ENCODE results near the gene MAMDC4. TPM values are rescaled to one million over a fixed set of nuclear protein-coding genes. Genes with fewer than 3 reads are reported as not detected.

MAMDC4 gene
- total and polyA plus RNA-seq, 2 of the 8 experiments (the other 6 are each of a cell fraction or from before 2014, with no cell fraction given): 3.1 to 4.5 TPM

DNA sequence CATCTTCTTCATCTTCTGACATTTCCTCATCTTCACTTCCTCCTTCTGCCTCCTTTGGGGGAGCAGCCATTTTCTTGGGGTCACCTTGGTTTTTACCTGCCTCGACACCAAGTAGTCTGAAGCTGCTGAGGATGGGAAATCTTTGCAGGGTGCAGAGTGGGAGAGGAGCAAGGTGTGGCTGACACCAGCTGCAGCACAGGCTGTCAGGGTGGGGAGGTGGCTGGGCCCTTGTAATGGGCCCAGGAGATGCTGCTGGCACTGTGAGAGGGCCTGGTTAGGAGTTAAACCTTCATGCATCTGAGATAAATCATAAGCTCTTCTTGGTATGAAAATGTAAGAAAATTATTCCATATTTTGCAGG, 36.7 kb upstream of the MAMDC4 start (continued):
- TF ChIP-seq FOSL1 (IDR thresholded peaks at IDR 0.05; ENCODE audit: insufficient read depth, low read depth, low read length): no peak
- no peak for TF ChIP-seq RNF2 (IDR thresholded peaks at IDR 0.05; ENCODE audit: borderline replicate concordance, low read depth, low read length, missing control alignments, poor library complexity, severe bottlenecking)
- TF ChIP-seq BRCA1 (IDR thresholded peaks at IDR 0.05; ENCODE audit: low read depth, low read length): no peak
- TF ChIP-seq, protein P1, sequence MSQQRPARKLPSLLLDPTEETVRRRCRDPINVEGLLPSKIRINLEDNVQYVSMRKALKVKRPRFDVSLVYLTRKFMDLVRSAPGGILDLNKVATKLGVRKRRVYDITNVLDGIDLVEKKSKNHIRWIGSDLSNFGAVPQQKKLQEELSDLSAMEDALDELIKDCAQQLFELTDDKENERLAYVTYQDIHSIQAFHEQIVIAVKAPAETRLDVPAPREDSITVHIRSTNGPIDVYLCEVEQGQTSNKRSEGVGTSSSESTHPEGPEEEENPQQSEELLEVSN (IDR thresholded peaks at IDR 0.05): no peak
- no peak for TF ChIP-seq POLR2AphosphoS5 (IDR thresholded peaks at IDR 0.05; ENCODE audit: low read depth, low read length)
- no peak for TF ChIP-seq POLR2A (IDR thresholded peaks at IDR 0.05; ENCODE audit: control extremely low read depth in 1 of 2, low read depth in 2 of 2, low read length in 2 of 2)
- no peak for TF ChIP-seq TEAD4 (IDR thresholded peaks at IDR 0.05; ENCODE audit: low read depth, low read length)
- no peak for TF ChIP-seq GABPA (IDR thresholded peaks at IDR 0.05; ENCODE audit: borderline replicate concordance, insufficient read depth, low read length)

Data from H1 (cell line).